ENCODE measurements around the gene ZMYM4. TPM values are rescaled to one million over a fixed set of nuclear protein-coding genes. Genes with fewer than 3 reads are reported as not detected.
"Not testable (repeated sequence)": the region's sequence is repeated elsewhere in the genome, so short reads cannot be mapped to it uniquely, and the experiment has no call there.

ZMYM4 gene
- total RNA-seq, 4 donors from 2014 or later, result 27.8 to 37.7 (median 28.8) TPM

- TF ChIP-seq POLR2AphosphoS5 (IDR thresholded peaks at IDR 0.05) (no peak), POLR2A (IDR thresholded peaks at IDR 0.05) (no peak), EP300 (IDR thresholded peaks at IDR 0.05) (no peak)
- TF ChIP-seq, protein P1, sequence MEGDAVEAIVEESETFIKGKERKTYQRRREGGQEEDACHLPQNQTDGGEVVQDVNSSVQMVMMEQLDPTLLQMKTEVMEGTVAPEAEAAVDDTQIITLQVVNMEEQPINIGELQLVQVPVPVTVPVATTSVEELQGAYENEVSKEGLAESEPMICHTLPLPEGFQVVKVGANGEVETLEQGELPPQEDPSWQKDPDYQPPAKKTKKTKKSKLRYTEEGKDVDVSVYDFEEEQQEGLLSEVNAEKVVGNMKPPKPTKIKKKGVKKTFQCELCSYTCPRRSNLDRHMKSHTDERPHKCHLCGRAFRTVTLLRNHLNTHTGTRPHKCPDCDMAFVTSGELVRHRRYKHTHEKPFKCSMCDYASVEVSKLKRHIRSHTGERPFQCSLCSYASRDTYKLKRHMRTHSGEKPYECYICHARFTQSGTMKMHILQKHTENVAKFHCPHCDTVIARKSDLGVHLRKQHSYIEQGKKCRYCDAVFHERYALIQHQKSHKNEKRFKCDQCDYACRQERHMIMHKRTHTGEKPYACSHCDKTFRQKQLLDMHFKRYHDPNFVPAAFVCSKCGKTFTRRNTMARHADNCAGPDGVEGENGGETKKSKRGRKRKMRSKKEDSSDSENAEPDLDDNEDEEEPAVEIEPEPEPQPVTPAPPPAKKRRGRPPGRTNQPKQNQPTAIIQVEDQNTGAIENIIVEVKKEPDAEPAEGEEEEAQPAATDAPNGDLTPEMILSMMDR (IDR thresholded peaks at IDR 0.05), result no peak
- no peak overlapping the region for H3K27ac ChIP-seq
- no peaks in the 10 kb centered on the region for H3K27me3 ChIP-seq
- peaks cover 0 to 18% (median 5%) of the 10 kb centered on the region in 3 donors for H3K4me1 ChIP-seq
- no peak overlapping the region for H3K4me3 ChIP-seq
- WGBS, 2 donors (ENCODE audit: low coverage in 1 of 2), result 85 to 92% methylated on average over 3 of the region's 3 CpGs
- H3K9me3 ChIP-seq, result no peaks in the 10 kb centered on the region
- peaks cover 0 to 9% of the 10 kb centered on the region in 2 donors for H3K36me3 ChIP-seq
- no peak for ATAC-seq
Observed at GRCh38 chr1:35326246-35326866, 57.8 kb downstream of the ZMYM4 start.

- not testable (repeated sequence) for H3K27ac ChIP-seq, H3K4me1 ChIP-seq, H3K27me3 ChIP-seq, H3K4me3 ChIP-seq, ATAC-seq, H3K36me3 ChIP-seq, H3K9me3 ChIP-seq
- 95% methylated on average over 2 of the region's 2 CpGs; no CpG with 5 or more reads in 1 of the 2 donors for WGBS, 2 donors (ENCODE audit: low coverage in 1 of 2)
Observed at GRCh38 chr1:35331618-35332017, 63.1 kb downstream of the ZMYM4 start.

- H3K9me3 ChIP-seq, result no peaks in the 10 kb centered on the region
- H3K4me3 ChIP-seq, result no peak overlapping the region
- H3K27ac ChIP-seq, result no peak overlapping the region
- peaks cover 0 to 8% of the 10 kb centered on the region in 2 donors for H3K36me3 ChIP-seq
- no peaks in the 10 kb centered on the region for H3K27me3 ChIP-seq
- ATAC-seq, result no peak
- TF ChIP-seq, protein P1 (IDR thresholded peaks at IDR 0.05), result no peak
- TF ChIP-seq EP300 (IDR thresholded peaks at IDR 0.05) (no peak), POLR2A (IDR thresholded peaks at IDR 0.05) (no peak)
- H3K4me1 ChIP-seq, result no peaks in the 10 kb centered on the region
- WGBS, 2 donors (ENCODE audit: low coverage in 1 of 2), result 59 to 64% methylated on average over 1 of the region's 1 CpG
Observed at GRCh38 chr1:35334485-35334884, 66.0 kb downstream of the ZMYM4 start.

DNA sequence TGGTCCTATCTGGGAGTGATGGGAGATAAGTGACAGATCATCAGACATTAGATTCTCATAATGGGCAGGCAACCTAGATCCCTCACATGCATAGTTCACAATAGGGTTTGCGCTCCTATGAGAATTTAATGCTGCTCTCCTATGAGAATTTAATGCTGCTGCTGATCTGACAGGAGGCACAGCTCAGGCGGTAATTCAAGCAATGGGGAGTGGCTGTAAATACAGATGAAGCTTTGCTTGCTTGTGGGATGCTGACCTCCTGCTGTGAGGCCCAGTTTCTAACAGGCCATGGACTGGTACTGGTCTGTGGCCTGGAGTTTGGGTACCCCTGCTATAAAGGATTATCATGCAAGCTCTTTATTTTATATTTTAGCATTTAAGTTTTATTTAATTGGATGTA is 72.0 kb downstream of the ZMYM4 start:
- H3K4me1 ChIP-seq, result no peaks in the 10 kb centered on the region
- no peak overlapping the region for H3K4me3 ChIP-seq
- peaks cover 0 to 5% of the 10 kb centered on the region in 2 donors for H3K36me3 ChIP-seq
- TF ChIP-seq POLR2AphosphoS5 (IDR thresholded peaks at IDR 0.05) (no peak), POLR2A (IDR thresholded peaks at IDR 0.05) (no peak), EP300 (IDR thresholded peaks at IDR 0.05) (no peak)
- TF ChIP-seq, protein P1 (IDR thresholded peaks at IDR 0.05), result no peak
- ATAC-seq, result no peak
- H3K27me3 ChIP-seq, result no peaks in the 10 kb centered on the region
- no peak overlapping the region for H3K27ac ChIP-seq
- peaks cover 0 to 5% (median 0%) of the 10 kb centered on the region in 3 donors for H3K9me3 ChIP-seq
- 100% methylated on average over 1 of the region's 2 CpGs for WGBS, 2 donors (ENCODE audit: low coverage in 1 of 2)

GRCh38 chr1:35345439-35345981 is 77.0 kb downstream of the ZMYM4 start:
- Histone ChIP-seq H3K4me3 (no peak overlapping the region), H3K27me3 (no peaks in the 10 kb centered on the region), H3K9me3 (no peaks in the 10 kb centered on the region), H3K36me3 (no peaks in the 10 kb centered on the region), H3K27ac (no peak overlapping the region), H3K4me1 (peaks cover 0 to 5% (median 0%) of the 10 kb centered on the region in 3 donors)
- no peak for ATAC-seq
- TF ChIP-seq EP300 (IDR thresholded peaks at IDR 0.05) (no peak), POLR2AphosphoS5 (IDR thresholded peaks at IDR 0.05) (no peak), POLR2A (IDR thresholded peaks at IDR 0.05) (no peak)
- TF ChIP-seq, protein P1 (IDR thresholded peaks at IDR 0.05), result no peak
- WGBS, 2 donors (ENCODE audit: low coverage in 1 of 2), result 92 to 98% methylated on average over 9 to 12 of the region's 13 CpGs
